ENCODE data around the gene SOCS7.

SOCS7 gene

GRCh38 chr17:38364741-38365140, 13.1 kb downstream of the SOCS7 start:
- H2AFZ ChIP-seq (ENCODE audit: low read length, unreplicated experiment): no peak overlapping the region
- H3K79me2 ChIP-seq (ENCODE audit: control insufficient read depth, insufficient read depth, low read length, unreplicated experiment): peaks cover 3% of the 10 kb centered on the region
- 0 out of 2 replicates have a peak, but pooled peaks cover 2% of the 10 kb centered on the region for H3K36me3 ChIP-seq (ENCODE audit: insufficient read depth, low read length)
- H3K4me3 ChIP-seq (ENCODE audit: low read depth, low read length): no peak overlapping the region
- H3K27ac ChIP-seq (ENCODE audit: low read depth, low read length): no peak overlapping the region
- H3K27me3 ChIP-seq (ENCODE audit: insufficient read depth, low read length): no peaks in the 10 kb centered on the region
- no peaks in the 10 kb centered on the region for H3K4me1 ChIP-seq (ENCODE audit: control insufficient read depth, insufficient read depth, low read length, unreplicated experiment)

DNA sequence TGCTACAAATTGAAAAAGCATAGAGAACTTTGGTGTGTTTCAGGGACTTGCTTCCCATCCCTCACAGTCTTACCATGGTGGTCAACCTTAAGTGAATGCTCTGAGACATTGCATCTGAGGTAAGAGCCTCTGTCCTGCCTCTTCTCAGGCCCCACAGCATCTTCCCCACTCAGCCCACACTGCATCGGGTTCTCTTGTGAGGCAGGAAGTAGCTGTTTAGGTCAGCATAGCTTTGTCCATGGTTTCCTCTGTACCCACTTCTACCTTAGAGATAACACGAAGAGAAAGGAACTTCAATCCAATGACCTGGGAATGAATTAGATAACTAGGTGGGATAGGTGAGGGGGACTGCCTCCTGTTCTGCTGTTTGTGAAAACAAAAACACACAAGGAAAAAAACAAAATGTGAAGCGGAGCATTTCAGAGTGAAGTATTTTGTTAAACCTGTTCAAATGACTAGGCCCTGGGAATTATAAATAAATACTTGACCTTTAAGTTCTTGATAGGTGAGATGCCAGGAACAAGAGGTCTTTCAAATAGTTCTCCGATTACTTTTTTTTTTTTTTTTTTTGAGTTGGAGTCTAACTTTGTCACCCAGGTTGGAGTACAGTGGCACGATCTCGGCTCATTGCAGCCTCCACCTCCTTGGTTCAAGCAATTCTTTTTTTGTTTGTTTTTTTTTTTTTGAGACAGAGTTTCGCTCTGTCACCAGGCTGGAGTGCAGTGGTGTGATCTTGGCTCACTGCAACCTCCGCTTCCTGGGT, 17.7 kb downstream of the SOCS7 start:
- Histone ChIP-seq H3K4me1 (ENCODE audit: control insufficient read depth, insufficient read depth, low read length, unreplicated experiment) (no peaks in the 10 kb centered on the region), H3K27ac (ENCODE audit: low read depth, low read length) (no peak overlapping the region), H3K27me3 (ENCODE audit: insufficient read depth, low read length) (no peaks in the 10 kb centered on the region), H2AFZ (ENCODE audit: low read length, unreplicated experiment) (no peak overlapping the region), H3K36me3 (ENCODE audit: insufficient read depth, low read length) (0 out of 2 replicates have a peak, but pooled peaks cover 10% of the 10 kb centered on the region), H3K4me3 (ENCODE audit: low read depth, low read length) (no peak overlapping the region), H3K79me2 (ENCODE audit: control insufficient read depth, insufficient read depth, low read length, unreplicated experiment) (no peaks in the 10 kb centered on the region)

DNA sequence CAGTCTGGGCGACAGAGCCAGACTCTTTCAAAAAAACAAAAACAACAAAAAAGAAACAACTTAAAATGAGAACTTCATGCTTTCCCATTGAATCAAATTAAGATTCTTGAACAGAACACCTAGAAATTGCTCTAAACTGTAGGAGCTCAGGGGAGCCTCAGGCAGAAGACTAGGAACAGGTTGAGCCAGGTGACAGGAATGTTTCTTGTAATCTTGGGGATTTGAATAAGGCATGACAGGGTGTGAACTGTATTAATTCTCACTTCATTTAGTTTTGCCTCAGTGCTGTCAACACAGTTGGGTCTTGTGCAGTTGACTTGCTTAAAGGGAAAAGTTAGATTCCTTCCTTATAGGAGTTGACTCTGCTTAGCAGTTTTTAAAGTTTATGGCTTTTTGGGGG, 27.8 kb downstream of the SOCS7 start:
- Histone ChIP-seq H3K36me3 (ENCODE audit: insufficient read depth, low read length) (no peaks in the 10 kb centered on the region), H3K27ac (ENCODE audit: low read depth, low read length) (no peak overlapping the region), H3K4me3 (ENCODE audit: low read depth, low read length) (no peak overlapping the region), H3K27me3 (ENCODE audit: insufficient read depth, low read length) (no peaks in the 10 kb centered on the region), H3K79me2 (ENCODE audit: control insufficient read depth, insufficient read depth, low read length, unreplicated experiment) (no peaks in the 10 kb centered on the region), H3K4me1 (ENCODE audit: control insufficient read depth, insufficient read depth, low read length, unreplicated experiment) (no peaks in the 10 kb centered on the region), H2AFZ (ENCODE audit: low read length, unreplicated experiment) (no peak overlapping the region)

- Histone ChIP-seq H2AFZ (ENCODE audit: low read length, unreplicated experiment) (no peak overlapping the region), H3K4me3 (ENCODE audit: low read depth, low read length) (no peak overlapping the region), H3K36me3 (ENCODE audit: insufficient read depth, low read length) (no peaks in the 10 kb centered on the region), H3K27ac (ENCODE audit: low read depth, low read length) (no peak overlapping the region), H3K79me2 (ENCODE audit: control insufficient read depth, insufficient read depth, low read length, unreplicated experiment) (no peaks in the 10 kb centered on the region), H3K27me3 (ENCODE audit: insufficient read depth, low read length) (no peaks in the 10 kb centered on the region), H3K4me1 (ENCODE audit: control insufficient read depth, insufficient read depth, low read length, unreplicated experiment) (no peaks in the 10 kb centered on the region)
Measured at GRCh38 chr17:38395090-38395489, 43.4 kb downstream of the SOCS7 start.

- Histone ChIP-seq H3K4me3 (ENCODE audit: low read depth, low read length) (no peak overlapping the region), H3K4me1 (ENCODE audit: control insufficient read depth, insufficient read depth, low read length, unreplicated experiment) (no peaks in the 10 kb centered on the region), H3K36me3 (ENCODE audit: insufficient read depth, low read length) (no peaks in the 10 kb centered on the region)
Measured at GRCh38 chr17:38397227-38397626, 45.6 kb downstream of the SOCS7 start.

DNA sequence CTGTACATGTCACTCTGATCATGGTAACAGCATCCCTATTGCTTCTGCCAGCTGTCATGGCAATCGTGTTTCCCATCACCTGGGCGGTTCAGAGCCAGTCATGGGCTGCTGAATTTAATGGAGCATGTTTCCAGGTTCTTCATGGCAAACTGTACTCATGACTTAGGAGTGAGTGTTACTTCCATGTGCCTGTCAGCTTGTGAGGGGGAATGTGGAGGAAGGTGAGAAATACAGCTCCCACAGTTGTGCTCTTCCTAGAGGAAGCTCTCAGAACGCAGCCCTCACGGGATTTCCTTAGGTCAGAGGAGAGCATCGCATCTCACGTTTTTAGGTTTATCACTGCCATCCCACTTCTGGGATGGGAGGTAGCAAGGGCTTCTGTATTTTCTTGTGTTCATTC, 48.6 kb downstream of the SOCS7 start:
- no peaks in the 10 kb centered on the region for H3K79me2 ChIP-seq (ENCODE audit: control insufficient read depth, insufficient read depth, low read length, unreplicated experiment)
- H3K27me3 ChIP-seq (ENCODE audit: insufficient read depth, low read length): no peaks in the 10 kb centered on the region
- H3K36me3 ChIP-seq (ENCODE audit: insufficient read depth, low read length): no peaks in the 10 kb centered on the region
- H3K27ac ChIP-seq (ENCODE audit: low read depth, low read length): no peak overlapping the region
- no peaks in the 10 kb centered on the region for H3K4me1 ChIP-seq (ENCODE audit: control insufficient read depth, insufficient read depth, low read length, unreplicated experiment)
- no peak overlapping the region for H2AFZ ChIP-seq (ENCODE audit: low read length, unreplicated experiment)
- no peak overlapping the region for H3K4me3 ChIP-seq (ENCODE audit: low read depth, low read length)

More at GRCh38 chr17:38397227-38397626, 45.6 kb downstream of the SOCS7 start:
- H3K27ac ChIP-seq (ENCODE audit: low read depth, low read length): no peak overlapping the region
- H3K79me2 ChIP-seq (ENCODE audit: control insufficient read depth, insufficient read depth, low read length, unreplicated experiment): no peaks in the 10 kb centered on the region
- H2AFZ ChIP-seq (ENCODE audit: low read length, unreplicated experiment): no peak overlapping the region
- H3K27me3 ChIP-seq (ENCODE audit: insufficient read depth, low read length): no peaks in the 10 kb centered on the region

DNA sequence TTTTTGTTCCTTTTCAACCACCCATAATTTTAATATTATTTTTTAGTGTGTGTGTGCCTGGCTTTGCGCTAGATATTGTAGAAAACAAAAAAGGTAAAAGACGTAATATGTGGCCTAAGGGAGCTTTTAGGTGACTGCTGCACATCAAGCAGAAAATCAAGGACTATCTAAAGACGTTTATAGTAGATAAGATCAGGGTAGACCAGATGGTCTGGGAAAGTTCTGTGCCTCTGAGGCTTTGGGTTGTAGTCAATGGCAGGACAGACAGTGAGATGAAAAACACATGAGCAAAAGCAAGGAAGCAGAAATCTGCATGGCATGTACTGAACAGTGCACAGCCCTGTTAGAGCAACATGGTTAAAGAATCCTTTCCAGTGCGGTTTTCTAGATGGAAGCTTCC, 49.8 kb downstream of the SOCS7 start:
- Histone ChIP-seq H3K4me3 (ENCODE audit: low read depth, low read length) (no peak overlapping the region), H3K27me3 (ENCODE audit: insufficient read depth, low read length) (no peaks in the 10 kb centered on the region), H2AFZ (ENCODE audit: low read length, unreplicated experiment) (no peak overlapping the region), H3K4me1 (ENCODE audit: control insufficient read depth, insufficient read depth, low read length, unreplicated experiment) (no peaks in the 10 kb centered on the region), H3K79me2 (ENCODE audit: control insufficient read depth, insufficient read depth, low read length, unreplicated experiment) (no peaks in the 10 kb centered on the region), H3K36me3 (ENCODE audit: insufficient read depth, low read length) (no peaks in the 10 kb centered on the region), H3K27ac (ENCODE audit: low read depth, low read length) (no peak overlapping the region)

DNA sequence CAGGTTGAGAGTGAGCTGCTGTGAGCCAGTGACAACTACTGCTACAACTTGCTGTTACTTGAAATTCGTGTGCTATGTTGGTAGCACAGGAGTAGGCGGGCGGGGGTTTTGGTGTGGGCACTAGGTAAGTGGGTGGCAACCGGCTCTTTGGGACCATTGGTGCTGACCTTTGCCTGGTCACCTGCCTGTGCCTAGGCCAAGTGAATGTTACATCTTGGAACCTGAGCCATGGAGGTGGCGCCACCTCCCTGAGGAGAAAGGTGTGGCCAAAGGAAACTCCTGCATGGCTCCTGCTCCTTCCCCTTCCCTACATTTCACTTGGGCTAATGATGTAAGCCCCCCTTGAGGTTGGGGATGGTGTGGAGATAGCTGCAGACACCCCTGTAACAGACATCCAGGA, 51.3 kb downstream of the SOCS7 start:
- H2AFZ ChIP-seq (ENCODE audit: low read length, unreplicated experiment): no peak overlapping the region
- H3K4me3 ChIP-seq (ENCODE audit: low read depth, low read length): no peak overlapping the region
- no peaks in the 10 kb centered on the region for H3K4me1 ChIP-seq (ENCODE audit: control insufficient read depth, insufficient read depth, low read length, unreplicated experiment)
- H3K36me3 ChIP-seq (ENCODE audit: insufficient read depth, low read length): no peaks in the 10 kb centered on the region
- no peak overlapping the region for H3K27ac ChIP-seq (ENCODE audit: low read depth, low read length)
- H3K79me2 ChIP-seq (ENCODE audit: control insufficient read depth, insufficient read depth, low read length, unreplicated experiment): no peaks in the 10 kb centered on the region
- H3K27me3 ChIP-seq (ENCODE audit: insufficient read depth, low read length): no peaks in the 10 kb centered on the region

GRCh38 chr17:38403491-38403890, 51.8 kb downstream of the SOCS7 start:
- Histone ChIP-seq H2AFZ (ENCODE audit: low read length, unreplicated experiment) (no peak overlapping the region), H3K4me1 (ENCODE audit: control insufficient read depth, insufficient read depth, low read length, unreplicated experiment) (no peaks in the 10 kb centered on the region), H3K27me3 (ENCODE audit: insufficient read depth, low read length) (no peaks in the 10 kb centered on the region), H3K79me2 (ENCODE audit: control insufficient read depth, insufficient read depth, low read length, unreplicated experiment) (no peaks in the 10 kb centered on the region), H3K36me3 (ENCODE audit: insufficient read depth, low read length) (no peaks in the 10 kb centered on the region), H3K27ac (ENCODE audit: low read depth, low read length) (no peak overlapping the region), H3K4me3 (ENCODE audit: low read depth, low read length) (no peak overlapping the region)

DNA sequence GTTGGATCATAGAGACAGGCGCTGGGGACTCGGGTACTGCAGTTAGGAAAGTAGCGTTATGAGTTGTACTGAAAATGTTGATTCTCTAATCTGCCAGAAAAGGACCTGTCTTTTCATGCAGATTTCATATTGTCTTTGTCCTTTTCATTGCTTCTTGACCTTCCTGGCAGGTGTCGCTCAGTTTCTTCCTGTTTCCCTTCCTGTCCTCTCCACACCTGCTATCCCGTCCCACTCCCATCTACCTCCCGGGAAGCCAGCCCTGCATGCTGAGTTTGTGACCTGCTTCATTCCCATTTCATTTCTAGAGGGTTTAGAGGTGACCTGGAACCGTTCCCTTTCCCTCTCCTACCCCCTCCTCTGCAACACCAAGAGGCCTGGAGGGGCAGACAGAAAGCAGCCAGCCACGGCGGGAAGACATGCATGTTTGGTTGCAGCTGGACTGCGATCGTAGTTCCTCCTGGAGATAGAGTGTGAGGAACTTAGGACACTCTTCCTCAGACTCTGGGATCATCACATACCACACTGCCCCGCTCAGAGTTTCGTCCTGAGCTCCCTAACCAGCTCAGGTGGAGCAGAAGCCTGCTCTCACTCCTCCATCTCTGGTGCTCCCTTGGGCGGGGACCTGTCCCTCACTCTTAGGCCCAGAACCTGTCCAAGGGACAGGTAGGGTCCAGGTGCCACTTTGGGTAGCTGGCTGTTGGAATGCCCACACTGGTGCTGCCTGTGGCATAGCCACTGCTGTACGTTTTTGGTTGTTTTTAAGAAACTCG, 52.7 kb downstream of the SOCS7 start:
- H3K27ac ChIP-seq (ENCODE audit: low read depth, low read length): no peak overlapping the region
- H3K36me3 ChIP-seq (ENCODE audit: insufficient read depth, low read length): no peaks in the 10 kb centered on the region
- H2AFZ ChIP-seq (ENCODE audit: low read length, unreplicated experiment): no peak overlapping the region
- no peak overlapping the region for H3K4me3 ChIP-seq (ENCODE audit: low read depth, low read length)
- no peaks in the 10 kb centered on the region for H3K4me1 ChIP-seq (ENCODE audit: control insufficient read depth, insufficient read depth, low read length, unreplicated experiment)
- no peaks in the 10 kb centered on the region for H3K79me2 ChIP-seq (ENCODE audit: control insufficient read depth, insufficient read depth, low read length, unreplicated experiment)
- H3K27me3 ChIP-seq (ENCODE audit: insufficient read depth, low read length): no peaks in the 10 kb centered on the region

DNA sequence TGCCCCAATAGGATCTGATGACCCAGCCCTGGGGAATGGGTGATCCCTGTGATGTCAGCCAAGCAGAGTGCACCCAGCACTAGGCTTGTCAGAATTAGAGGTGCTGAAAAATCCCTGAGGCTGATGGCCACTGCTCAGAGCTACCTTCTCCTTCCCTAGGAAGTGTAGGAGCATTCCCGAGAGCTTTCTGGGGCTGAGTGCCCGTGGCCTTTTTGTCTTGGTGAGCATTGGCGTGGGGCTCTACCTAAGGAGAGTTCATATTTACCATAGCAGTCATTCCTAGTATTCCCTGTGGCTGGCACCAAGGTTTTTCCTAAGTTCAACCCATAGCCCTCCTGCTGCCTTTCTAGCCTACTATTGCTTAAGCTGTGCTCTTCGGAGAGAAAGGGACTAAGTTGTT, 54.0 kb downstream of the SOCS7 start:
- no peaks in the 10 kb centered on the region for H3K4me1 ChIP-seq (ENCODE audit: control insufficient read depth, insufficient read depth, low read length, unreplicated experiment)
- H3K27ac ChIP-seq (ENCODE audit: low read depth, low read length): no peak overlapping the region

More for the DNA sequence above, 54.0 kb downstream of the SOCS7 start:
- Histone ChIP-seq H2AFZ (ENCODE audit: low read length, unreplicated experiment) (no peak overlapping the region), H3K36me3 (ENCODE audit: insufficient read depth, low read length) (no peaks in the 10 kb centered on the region), H3K27me3 (ENCODE audit: insufficient read depth, low read length) (no peaks in the 10 kb centered on the region), H3K79me2 (ENCODE audit: control insufficient read depth, insufficient read depth, low read length, unreplicated experiment) (no peaks in the 10 kb centered on the region), H3K4me3 (ENCODE audit: low read depth, low read length) (no peak overlapping the region)

Measured in ACC112 (cell line).